ENCODE results near the gene SDC3. TPM values are rescaled to one million over a fixed set of nuclear protein-coding genes. Genes with fewer than 3 reads are reported as not detected.

The SDC3 gene
- total RNA-seq, 1 experiment from 2014 or later, result 15.5 TPM

GRCh38 chr1:30889511-30889910 lies 19.0 kb downstream of the SDC3 start:
- DNase-seq (ENCODE audit: low spot score), result no peak

GRCh38 chr1:30888975-30889374 lies 19.6 kb downstream of the SDC3 start:
- no peak for DNase-seq (ENCODE audit: low spot score)

GRCh38 chr1:30888391-30888790 lies 20.2 kb downstream of the SDC3 start:
- DNase-seq (ENCODE audit: low spot score), result peak; percentile 87

GRCh38 chr1:30887485-30888315 lies 20.9 kb downstream of the SDC3 start:
- DNase-seq (ENCODE audit: low spot score), result no peak

- no peak for DNase-seq (ENCODE audit: low spot score)
These were observed 21.7 kb downstream of the SDC3 start for GRCh38 chr1:30886710-30887428.

GRCh38 chr1:30885570-30886522 lies 22.7 kb downstream of the SDC3 start:
- no peak for DNase-seq (ENCODE audit: low spot score)

- no peak for DNase-seq (ENCODE audit: low spot score)
These were observed 23.8 kb downstream of the SDC3 start for GRCh38 chr1:30884723-30885122.

- no peak for DNase-seq (ENCODE audit: low spot score)
These were observed 25.0 kb downstream of the SDC3 start for GRCh38 chr1:30883389-30884172.

- DNase-seq (ENCODE audit: low spot score), result no peak
These were observed 25.7 kb downstream of the SDC3 start for GRCh38 chr1:30882678-30883388.

- DNase-seq (ENCODE audit: low spot score), result no peak
These were observed 27.0 kb downstream of the SDC3 start for GRCh38 chr1:30881319-30882181.

- no peak for DNase-seq (ENCODE audit: low spot score)
These were observed 27.8 kb downstream of the SDC3 start for GRCh38 chr1:30880678-30881318.

GRCh38 chr1:30879940-30880677 lies 28.4 kb downstream of the SDC3 start:
- no peak for DNase-seq (ENCODE audit: low spot score)

GRCh38 chr1:30879126-30879786 lies 29.3 kb downstream of the SDC3 start:
- DNase-seq (ENCODE audit: low spot score), result no peak

- DNase-seq (ENCODE audit: low spot score), result no peak
These were observed 30.0 kb downstream of the SDC3 start for GRCh38 chr1:30878559-30878958.

- DNase-seq (ENCODE audit: low spot score), result no peak
These were observed 30.5 kb downstream of the SDC3 start for GRCh38 chr1:30878016-30878415.

- DNase-seq (ENCODE audit: low spot score), result peak; percentile 25
These were observed 31.2 kb downstream of the SDC3 start for GRCh38 chr1:30877205-30877912.

All from H4 (cell line).